HG02981 (cell line): ENCODE data around the gene ZBTB49.

ENCODE experiments used
- ATAC-seq: cut with Tn5 transposase; IDR thresholded peaks from one replicate; pipeline ENCODE4 v1.9.1; 2021; ENCODE audit warnings: mild to moderate bottlenecking, moderate library complexity; ENCODE audit not compliant: unreplicated experiment

Gene ZBTB49

DNA sequence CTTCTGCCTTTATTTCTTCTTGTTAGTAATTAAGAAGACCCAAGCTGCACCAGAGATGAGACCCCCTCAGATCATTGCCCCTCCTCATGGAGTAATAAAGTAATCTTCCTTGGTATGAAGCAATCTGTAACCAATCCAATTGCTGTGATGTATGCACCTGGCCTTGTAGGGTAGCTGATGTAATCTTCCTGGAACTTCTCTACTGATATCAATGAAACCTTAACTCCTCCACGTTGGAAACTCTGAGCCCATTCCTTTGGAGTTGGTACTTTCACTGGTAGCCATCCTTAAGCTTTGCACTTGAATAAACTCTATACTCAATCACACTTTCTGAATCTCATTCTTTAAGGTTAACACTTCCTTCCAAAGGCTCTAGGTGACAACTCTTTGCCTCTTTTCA is 65.3 kb downstream of the ZBTB49 start:
- no peak for ATAC-seq

DNA sequence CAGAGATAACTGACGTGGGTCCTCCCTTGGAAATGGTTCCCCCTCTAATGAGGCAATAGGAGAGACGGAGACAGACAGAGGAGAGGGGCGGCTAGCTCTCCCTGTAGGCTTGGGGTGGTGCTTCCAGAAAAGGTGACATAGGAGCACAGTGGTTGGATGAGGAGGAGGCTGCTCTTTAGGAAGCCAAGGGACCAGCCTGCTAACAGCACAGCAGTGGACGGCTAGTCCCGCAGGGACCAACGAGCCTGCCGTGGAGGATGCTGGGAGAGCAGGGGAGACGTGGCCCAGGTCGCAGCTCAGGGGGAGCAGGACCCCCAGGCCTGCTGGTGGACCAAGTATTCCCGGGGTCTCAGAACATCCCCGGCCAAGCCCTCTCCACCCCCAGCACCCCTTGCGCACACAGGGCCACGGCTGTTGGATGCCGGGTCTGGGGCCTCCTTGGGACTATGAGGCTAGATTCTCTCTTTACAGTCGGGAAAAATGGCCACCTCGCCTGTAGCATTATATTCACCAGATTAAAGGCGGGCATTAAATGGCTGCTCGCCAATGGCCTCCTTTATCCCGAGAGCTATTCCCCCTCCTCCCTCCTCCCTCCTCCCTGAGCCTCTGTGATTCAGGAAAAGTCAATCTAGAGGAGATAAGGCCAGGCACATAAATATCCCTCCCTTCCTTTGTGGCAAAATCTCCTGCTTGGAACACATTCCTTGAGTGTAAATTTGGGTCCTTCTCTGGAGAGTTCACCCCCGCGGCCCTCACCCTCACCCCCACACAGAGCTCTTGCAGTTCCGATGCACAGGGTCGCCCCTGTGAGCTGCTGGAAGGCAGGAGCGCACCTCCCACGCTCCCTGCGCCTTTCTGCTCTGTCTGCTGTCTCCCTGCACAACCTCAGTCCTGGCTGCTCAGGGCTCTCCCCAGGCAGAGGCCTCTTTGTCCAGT is 66.3 kb downstream of the ZBTB49 start:
- no peak for ATAC-seq

DNA sequence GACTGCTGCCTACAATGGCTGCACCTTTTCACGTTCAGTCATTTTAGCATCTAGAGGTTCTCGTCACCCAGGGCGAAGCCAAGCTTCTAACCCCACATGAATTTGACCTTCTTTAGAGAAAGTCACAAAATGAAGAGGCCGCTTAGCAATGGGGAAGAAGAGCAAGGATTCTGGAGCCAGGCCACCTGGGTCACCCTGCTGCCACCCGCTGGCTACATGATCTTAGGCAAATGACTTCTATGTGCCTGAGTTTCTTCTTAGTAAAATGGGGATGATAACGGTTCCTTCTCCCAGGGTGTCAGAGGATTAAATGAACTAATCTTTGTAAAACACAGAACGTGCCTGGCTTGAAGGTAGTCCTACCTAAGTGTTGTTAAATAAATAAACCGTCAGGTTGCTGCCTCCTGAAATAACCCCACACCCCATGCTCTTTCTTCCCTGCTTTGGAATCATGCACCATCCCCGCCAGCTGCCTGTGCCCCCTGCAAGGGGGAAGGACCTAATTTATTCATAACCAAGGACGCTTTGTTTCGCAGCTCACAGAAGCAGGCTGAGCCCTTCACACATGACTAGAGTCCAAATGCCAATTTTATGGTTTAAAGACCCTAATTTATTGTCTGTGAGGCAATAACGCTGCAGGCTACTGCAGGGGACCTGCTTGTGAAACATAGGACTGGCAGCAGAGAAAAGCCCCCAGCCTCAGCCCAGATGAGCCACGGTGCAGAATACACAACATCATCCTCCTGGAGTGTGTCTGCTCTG is 68.2 kb downstream of the ZBTB49 start:
- no peak for ATAC-seq

DNA sequence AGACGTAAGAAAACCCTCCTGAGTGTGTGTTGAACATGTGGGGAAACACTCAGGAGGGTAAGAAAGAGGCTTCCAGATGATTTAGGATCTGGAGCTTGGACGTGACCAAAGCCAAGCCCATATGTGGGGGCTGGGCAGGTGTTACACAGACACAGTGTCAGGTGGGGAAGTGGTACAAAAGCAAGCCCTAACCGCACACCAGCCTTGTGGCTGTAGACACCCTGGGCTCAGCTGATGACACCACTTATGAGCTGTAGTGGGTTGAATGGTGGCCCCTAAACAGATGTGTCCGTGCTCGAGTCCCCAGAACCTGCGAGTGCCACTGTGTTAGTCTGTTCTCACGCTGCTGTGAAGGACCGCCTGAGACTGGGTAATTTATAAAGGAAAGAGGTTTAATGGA is 71.8 kb downstream of the ZBTB49 start:
- no peak for ATAC-seq

DNA sequence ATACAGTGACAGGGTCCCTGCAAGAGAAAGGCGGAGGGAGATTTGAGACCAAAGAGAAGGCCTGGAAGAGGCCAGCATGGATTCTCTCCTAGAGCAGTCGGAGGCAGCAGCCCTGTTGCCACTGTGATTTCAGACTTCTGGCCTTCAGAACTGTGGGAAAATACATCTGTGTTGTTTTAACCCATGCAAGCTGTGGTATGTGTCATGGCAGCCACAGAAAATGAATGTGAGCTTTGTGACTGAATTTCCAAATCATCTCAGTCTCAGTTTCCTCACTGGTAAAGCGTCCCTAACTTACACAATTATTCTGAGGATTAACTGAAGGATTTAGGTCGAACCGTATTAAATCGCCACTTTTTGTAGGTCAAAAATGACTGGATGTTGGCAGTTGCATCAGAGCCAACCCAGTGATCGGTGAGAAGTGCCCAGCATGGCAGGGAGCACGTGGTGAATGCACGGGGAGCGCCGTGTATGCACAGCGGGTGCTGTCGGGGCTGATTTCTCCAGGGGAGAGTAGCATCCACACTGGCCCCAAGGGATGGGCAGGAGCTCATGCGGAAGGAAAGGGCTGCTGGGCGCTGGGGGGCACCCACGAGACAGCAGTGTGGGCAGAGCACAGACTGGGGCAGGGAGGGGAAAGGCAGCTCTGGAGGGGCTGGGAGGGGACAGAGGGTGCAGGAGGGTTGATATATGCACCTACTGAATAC is 73.1 kb downstream of the ZBTB49 start:
- ATAC-seq: no peak

DNA sequence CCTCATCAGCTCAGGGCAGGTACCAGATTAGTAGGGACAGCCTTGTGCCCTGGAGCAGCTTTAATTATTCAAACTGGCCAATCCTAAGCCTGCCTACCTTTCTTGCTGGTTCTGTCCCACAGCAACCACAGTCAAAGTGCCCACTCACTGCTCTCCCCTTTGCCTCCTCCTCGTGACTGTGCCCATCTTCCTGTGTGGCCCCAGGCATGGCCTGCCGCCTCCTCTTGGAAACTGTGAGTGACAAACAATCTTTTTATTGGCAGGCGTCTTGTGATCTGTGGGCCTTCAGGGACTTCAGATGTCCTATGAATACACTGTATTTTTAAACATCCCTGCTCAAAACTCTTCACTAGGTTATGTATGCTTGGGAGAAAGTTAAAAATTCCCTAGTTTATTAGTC is 74.0 kb downstream of the ZBTB49 start:
- ATAC-seq: no peak

DNA sequence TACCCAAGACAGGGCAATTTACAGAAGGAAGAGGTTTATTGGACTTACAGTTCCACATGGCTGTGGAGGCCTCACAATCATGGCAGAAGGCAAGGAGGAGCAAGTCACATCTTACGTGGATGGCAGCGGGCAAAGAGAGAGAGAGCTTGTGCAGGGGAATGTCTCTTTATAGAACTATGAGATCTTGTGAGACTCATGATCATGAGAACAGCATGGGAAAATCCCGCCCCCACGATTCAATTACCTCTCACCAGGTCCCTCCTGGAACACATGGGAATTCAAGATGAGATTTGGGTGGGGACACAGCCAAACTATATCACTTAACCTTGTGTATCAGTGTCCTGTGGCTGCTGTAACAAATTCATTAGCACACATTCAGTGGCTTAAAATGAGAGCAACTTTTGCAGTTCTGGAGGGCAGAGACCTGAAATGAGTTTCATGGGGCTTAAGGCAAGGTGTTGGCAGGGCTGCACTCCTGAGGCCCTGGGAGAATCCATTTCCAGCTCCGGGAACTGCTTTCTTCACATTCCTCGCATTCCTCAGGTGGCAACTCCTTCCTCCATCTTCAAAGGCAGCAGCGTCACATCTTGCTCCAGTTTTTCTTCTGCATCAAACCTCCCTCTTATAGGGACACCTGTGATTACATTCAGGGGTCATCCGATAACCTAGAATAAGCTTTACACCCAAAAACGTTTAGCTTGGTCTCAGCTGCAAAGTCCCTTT is 74.6 kb downstream of the ZBTB49 start:
- ATAC-seq: no peak

DNA sequence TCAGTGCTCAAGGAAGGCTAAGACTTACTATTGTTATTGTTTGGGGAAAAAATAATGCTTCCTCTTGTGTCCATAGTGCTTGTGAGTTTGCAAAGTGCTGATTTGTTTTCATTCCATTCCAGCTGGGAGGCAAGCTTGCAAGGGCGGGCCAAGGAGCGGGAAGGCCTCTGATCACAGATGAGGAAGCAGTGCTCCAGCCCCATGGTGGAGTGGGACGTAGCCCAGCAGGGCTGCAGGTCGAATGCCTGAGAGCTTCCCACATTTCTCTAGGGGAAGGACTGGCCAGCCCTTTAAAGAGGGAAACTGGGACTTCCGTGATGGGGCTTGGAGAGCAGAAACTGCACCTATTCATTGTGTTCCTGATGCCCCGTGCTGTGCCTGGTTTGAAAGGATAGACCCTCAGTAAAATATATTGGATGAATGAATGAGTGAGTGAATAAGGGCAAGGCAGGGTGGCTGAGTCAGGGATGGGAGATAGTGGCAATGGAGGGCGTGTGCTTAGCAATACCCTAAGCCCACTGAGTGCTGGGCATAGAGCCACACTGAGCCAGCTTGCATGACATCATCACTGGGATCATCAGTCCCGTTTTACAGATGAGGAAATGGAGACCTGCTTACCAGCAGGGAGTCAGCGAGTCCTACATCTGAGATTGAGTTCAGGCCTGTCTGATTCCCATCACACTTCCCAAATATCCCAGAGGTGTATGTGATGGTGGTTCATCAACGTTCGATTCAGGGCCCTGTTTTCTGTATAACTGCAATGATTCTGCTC is 78.9 kb downstream of the ZBTB49 start:
- no peak for ATAC-seq
